Activated T-cell treated with anti-CD3 and anti-CD28 coated beads for 48 hours (primary cell): ENCODE results near the gene LRRTM4.
"Not testable (repeated sequence)": the region's sequence is repeated elsewhere in the genome, so short reads cannot be mapped to it uniquely, and the experiment has no call there.

Experiments
- DNase-seq: peaks from one replicate; pipeline ENCODE4 v3.0.0-alpha.2; 2020; ENCODE audit warnings: low read depth

The LRRTM4 gene

DNA sequence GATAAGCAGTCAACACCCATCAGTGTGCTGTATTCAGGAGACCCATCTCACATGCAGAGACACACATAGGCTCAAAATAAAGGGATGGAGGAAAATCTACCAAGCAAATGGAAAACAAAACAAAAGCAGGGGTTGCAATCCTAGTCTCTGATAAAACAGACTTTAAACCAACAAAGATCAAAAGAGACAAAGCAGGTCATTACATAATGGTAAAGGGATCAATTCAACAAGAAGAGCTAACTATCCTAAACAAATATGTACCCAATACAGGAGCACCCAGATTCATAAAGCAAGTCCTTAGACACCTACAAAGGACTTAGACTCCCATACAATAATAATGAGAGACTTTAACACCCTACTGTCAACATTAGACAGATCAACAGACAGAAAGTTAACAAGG lies 358.2 kb downstream of the LRRTM4 start:
- DNase-seq, result not testable (repeated sequence)

- no peak for DNase-seq
Observed at GRCh38 chr2:77161009-77161408, 361.2 kb downstream of the LRRTM4 start.

DNA sequence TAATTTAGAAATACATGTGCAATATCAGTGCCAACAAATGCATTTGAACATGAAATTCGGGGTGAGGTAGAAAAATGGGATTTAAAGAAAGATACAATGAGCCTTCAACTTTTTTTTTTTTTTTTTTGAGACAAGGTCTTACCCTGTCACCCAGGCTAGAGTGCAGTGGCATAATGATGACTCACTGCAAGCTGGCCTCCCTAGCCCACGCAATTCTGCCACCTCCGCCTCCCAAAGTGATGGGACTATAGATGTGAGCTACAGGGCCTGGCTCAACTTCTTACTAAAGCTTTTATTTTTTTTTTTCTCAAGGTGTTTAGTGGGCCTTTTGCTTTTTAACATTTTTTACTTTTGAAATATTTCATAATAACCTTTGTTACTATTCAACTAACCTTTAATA lies 365.6 kb downstream of the LRRTM4 start:
- DNase-seq, result no peak

- no peak for DNase-seq
Observed at GRCh38 chr2:77155511-77155910, 366.7 kb downstream of the LRRTM4 start.

DNA sequence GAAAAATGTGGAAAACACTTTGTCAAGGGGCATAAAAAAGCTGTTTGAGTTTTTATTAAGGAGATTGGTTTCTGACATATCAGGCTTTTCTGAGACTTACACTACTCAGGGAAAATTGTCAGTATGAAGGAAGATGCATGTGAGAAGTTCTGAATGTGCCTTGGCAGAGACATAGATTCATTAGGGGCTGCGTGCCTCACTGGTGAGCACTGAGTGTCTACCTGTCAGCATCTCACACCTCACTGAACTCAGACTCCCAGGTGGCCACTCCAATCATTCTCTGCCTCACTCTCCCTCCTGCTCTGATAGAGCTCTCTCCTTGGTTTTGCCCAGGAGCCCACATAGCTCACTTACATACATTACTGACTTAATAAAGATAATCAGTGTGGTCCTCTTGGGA lies 372.6 kb downstream of the LRRTM4 start:
- no peak for DNase-seq

DNA sequence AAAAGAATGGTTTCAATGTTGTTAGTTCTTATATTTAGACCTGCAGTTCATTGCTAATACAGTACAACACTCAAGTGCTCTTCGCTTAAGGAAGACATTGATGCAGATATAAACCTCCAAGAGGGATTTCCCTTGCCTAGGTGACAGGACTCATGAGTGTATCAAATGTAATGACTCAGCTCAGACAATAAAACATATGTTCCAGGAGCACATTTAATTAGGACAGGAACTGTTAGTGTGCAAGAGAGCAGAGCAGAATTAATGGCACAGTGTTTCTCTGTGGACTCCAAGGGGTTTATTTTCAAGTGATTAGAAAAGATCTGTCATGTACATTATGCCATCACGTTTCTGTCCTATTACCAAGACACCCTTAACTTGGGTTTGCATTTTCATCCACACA lies 375.0 kb downstream of the LRRTM4 start:
- DNase-seq, result no peak

GRCh38 chr2:77144772-77145171 lies 377.4 kb downstream of the LRRTM4 start:
- DNase-seq, result no peak

- DNase-seq, result no peak
Observed at GRCh38 chr2:77142141-77142540, 380.0 kb downstream of the LRRTM4 start.

DNA sequence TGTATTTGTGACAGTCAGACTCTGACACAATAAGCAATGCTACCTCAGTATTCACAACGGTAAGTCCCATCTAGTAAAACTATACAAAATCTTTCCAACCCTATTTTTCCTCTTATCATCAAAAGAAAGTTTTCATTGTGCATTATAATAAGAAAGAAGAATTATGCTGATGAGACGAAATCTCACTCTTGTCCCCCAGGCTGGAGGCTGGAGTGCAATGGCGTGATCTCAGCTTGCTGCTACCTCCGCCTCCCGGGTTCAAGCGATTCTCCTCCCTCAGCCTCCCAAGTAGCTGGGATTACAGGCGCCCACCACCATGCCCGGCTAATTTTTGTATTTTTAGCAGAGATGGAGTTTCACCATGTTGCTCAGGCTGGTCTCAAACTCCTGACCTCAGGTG lies 393.7 kb downstream of the LRRTM4 start:
- DNase-seq, result not testable (repeated sequence)

GRCh38 chr2:77127345-77127744 lies 394.8 kb downstream of the LRRTM4 start:
- DNase-seq, result no peak

- no peak for DNase-seq
Observed at GRCh38 chr2:77121518-77121917, 400.7 kb downstream of the LRRTM4 start.

GRCh38 chr2:77119333-77119732 lies 402.8 kb downstream of the LRRTM4 start:
- DNase-seq, result no peak

- DNase-seq, result no peak
Observed at GRCh38 chr2:77108915-77109314, 413.3 kb downstream of the LRRTM4 start.

- DNase-seq, result no peak
Observed at GRCh38 chr2:77105008-77105407, 417.2 kb downstream of the LRRTM4 start.

- no peak for DNase-seq
Observed at GRCh38 chr2:77104554-77104953, 417.6 kb downstream of the LRRTM4 start.

- DNase-seq, result no peak
Observed at GRCh38 chr2:77102927-77103326, 419.2 kb downstream of the LRRTM4 start.

DNA sequence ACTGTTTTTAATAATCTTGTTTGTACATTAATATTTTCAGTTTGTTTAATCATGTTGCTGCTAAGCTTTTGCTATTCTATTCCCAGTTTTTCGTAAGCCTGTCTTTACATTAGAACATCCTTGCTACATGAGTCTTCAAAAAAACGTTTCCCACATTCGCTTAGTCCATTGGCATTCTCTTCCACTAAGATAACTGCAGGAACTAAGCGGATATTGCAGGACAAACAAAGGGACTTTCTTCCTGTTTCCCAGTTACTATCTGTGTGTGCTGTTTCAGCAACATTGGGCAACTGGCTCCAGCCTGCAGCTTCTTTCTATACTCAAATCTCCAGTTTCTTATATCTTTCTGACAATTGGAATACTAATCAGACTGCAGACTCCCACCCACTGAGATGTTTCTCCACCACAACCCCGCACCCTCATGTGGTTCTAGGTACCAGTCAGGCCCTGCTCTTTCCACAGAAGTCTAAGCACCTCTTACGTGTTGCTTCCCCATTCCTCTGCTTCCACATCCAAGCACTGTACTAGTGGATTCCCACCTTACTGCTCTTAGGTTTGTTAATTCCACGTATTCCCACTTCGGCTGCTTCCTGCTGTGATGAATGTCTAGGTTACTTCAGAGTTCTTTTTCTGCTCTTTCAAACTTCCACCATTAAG lies 420.3 kb downstream of the LRRTM4 start:
- DNase-seq, result no peak

DNA sequence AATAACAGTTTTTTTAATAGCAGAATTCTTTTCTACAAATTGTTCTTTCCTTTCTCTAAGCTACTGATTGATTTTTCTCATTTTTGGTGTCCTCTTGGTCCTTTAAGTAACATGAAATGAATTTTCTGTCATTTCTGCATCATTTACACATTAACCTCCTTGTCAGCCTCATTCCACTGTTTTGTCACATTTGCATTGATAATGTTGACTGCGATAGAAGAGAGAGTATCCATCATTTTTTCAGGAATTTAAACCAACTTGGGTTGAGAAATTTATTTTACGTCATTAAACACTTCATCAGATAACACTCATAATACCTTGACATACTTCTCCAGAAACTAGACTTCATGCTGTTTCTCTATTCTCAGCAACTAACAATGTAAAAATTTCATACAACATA lies 422.2 kb downstream of the LRRTM4 start:
- no peak for DNase-seq

GRCh38 chr2:77095525-77095924 lies 426.7 kb downstream of the LRRTM4 start:
- not testable (repeated sequence) for DNase-seq

GRCh38 chr2:77095096-77095495 lies 427.1 kb downstream of the LRRTM4 start:
- DNase-seq, result no peak

GRCh38 chr2:77088424-77088823 lies 433.8 kb downstream of the LRRTM4 start:
- DNase-seq, result not testable (repeated sequence)

DNA sequence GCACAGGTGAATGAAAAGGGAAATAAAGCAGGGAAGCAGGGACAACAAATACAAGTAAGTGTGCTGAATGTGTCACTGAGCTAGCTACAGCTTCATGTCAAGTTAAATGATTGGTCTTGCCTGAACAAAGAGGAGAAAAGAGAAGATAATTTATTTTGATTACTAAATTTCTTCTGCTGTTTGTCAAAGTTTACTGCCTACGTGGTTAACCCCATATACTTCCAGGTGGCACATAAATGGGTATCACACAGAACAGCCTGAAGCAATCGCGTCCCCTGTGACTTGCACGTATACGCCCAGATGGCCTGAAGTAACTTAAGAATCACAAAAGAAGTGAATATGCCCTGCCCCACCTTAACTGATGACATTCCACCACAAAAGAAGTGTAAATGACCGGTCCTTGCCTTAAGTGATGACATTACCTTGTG lies 434.2 kb downstream of the LRRTM4 start:
- DNase-seq, result no peak

DNA sequence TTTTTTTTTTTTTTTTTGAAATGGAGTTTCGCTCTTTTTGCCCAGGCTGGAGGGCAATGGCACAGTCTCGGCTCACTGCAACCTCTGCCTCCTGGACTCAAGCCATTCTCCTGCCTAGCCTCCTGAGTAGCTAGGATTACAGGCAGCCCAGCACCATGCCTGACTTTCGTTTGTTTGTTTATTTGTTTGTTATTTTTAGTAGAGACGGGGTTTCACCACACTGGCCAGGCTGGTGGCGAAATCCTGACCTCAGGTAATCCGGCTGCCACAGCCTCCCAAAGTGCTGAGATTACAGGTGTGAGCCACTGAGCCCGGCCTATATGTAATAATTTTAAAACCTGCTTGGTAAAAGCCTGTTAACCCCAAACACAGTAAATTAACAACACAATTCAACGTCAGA lies 435.7 kb downstream of the LRRTM4 start:
- DNase-seq, result no peak

DNA sequence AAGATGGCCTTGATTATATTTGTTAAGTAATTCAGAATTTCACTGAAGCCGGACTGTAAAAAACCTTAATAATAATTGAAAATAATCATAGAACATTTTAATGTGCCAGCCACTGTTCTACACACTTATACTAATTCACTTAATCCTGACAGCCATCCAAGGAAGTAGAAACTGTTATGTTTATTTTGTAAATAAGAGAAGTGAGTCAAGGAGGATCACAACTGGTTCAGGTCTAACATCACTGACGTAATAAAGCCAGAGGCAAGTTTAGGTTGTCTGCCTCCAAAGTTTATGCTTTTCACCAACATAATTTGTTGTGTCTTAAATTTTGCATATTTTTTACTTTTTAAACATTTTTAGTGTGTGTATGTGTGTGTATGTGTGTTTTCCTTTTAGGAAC lies 436.1 kb downstream of the LRRTM4 start:
- DNase-seq, result no peak

DNA sequence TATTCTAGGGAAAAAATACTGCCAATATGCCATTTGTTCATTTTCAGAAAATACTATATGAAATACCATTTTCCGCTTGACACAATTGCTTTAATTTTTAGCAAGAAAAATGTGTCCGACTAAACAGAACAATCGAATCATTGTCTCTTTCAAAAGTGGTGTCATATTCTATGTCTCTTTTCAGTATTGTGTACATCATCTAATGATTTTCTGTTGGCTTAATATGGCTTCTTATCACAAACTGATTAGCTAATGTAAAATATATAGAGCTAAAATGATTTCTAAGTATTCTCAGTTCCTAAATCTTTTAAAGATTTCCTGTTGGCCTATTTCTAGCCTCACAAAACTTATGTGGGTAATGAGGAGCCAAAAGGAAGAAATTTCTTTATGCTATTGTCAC lies 436.6 kb downstream of the LRRTM4 start:
- no peak for DNase-seq
